ENCODE measurements around the gene B9D2. TPM values are rescaled to one million over a fixed set of nuclear protein-coding genes. Genes with fewer than 3 reads are reported as not detected.

B9D2 gene
- total and polyA plus RNA-seq, 5 donors, result 3.3 to 5.1 (median 3.6) TPM

DNA sequence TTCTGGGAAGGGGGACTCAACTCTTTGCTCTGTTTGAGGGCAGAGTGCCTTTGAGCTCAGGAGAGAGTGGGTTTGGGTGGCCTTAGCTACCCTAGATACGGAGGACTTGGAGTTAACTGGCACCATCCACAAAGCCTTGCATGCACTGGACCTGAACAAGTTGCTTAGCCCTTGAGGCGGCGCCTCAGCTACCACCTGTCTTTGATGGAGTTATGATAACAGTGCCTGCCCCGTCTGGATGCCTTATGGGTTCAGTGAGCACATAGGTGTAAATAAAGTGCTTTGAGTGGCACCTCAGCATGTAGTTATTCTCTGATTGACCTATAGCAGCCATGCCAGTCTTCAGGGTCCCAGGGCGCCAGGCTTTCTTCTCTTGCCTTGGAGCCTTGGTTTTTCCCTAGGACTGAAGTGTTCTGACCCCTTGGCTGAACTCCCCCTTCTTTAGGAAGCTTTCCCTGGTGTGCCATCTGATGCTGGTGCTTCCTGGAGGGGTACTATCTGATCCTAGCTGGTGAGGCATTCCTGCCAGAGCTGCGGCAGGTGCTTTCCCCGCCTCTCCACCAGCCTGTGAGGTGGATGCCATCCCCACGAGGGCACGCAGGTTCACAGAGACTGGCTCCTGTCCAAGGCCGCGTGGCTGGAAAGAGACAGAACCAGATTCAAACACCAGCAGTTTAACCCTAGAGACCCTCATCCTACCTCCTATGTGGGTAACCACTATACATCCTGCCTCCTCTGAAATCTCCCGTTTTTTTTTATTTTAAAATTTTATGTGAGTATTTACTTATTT is 39.4 kb upstream of the B9D2 start:
- H3K4me1 ChIP-seq (ENCODE audit: control insufficient read depth, insufficient read depth, low read length), result peaks cover 8% of the 10 kb centered on the region
- intact Hi-C loops (cut with DNase I), result no loop called here

DNA sequence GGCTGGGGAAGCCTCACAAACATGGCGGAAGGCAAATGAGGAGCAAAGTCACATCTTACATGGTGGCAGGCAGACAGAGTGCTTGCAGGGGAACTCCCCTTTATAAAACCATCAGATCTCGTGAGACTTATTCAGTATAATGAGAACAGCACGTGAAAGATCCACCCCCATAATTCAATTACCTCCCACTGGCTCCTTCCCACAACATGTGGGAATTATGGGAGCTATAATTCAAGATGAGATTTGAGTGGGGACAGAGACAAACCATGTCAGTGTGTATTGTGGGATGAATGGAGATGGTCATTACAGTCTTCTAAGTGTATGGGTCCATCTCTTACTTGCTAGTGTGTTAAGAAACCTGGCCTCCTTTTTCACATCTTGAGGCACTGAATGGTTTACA is 38.1 kb upstream of the B9D2 start:
- intact Hi-C loops (cut with DNase I), result no loop called here
- peaks cover 6% of the 10 kb centered on the region for H3K4me1 ChIP-seq (ENCODE audit: control insufficient read depth, insufficient read depth, low read length)
- ATAC-seq, result no peak
- 68% methylated on average over 3 of the region's 3 CpGs for WGBS
- H3K4me3 ChIP-seq (ENCODE audit: low read length), result no peak overlapping the region
- no peaks in the 10 kb centered on the region for H3K9me3 ChIP-seq (ENCODE audit: control insufficient read depth, low read length)
- no peak for DNase-seq
- H3K27ac ChIP-seq (ENCODE audit: low read length), result no peak overlapping the region
- no peaks in the 10 kb centered on the region for H3K27me3 ChIP-seq (ENCODE audit: control insufficient read depth, insufficient read depth)

More for the DNA sequence above, 39.4 kb upstream of the B9D2 start:
- no peaks in the 10 kb centered on the region for H3K27me3 ChIP-seq (ENCODE audit: control insufficient read depth, insufficient read depth)
- peak overlapping the region; percentile 22 for H3K27ac ChIP-seq (ENCODE audit: low read length)
- no peak for DNase-seq
- no peaks in the 10 kb centered on the region for H3K9me3 ChIP-seq (ENCODE audit: control insufficient read depth, low read length)
- no peak for ATAC-seq
- no peak overlapping the region for H3K4me3 ChIP-seq (ENCODE audit: low read length)
- 61% methylated on average over 12 of the region's 12 CpGs for WGBS

DNA sequence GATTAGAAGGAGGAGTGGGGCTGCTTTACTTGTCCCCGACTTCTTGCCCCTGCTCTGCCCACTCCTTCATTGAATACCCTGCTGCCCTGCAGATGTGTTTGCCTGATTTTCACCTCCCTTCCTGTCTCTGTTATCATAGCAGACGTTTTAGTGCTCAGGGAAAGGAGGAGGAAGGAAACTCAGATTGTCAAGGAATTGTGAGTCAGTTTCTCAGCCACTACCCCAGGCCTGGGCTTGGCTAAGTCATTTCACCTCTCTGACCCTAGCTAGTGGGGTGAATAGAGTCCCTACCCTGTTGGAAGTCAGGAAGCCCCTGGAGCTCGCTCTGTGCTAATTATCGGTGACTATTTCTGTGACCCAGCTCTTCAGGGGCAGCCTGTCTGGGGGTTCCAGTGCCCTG is 37.5 kb upstream of the B9D2 start:
- peak in 1 of 2 donors; percentile 54 for ATAC-seq
- H3K27ac ChIP-seq (ENCODE audit: low read length), result peak overlapping the region; percentile 28
- no peak overlapping the region for H3K4me3 ChIP-seq (ENCODE audit: low read length)
- H3K4me1 ChIP-seq (ENCODE audit: control insufficient read depth, insufficient read depth, low read length), result peaks cover 6% of the 10 kb centered on the region
- no peaks in the 10 kb centered on the region for H3K27me3 ChIP-seq (ENCODE audit: control insufficient read depth, insufficient read depth)
- intact Hi-C loops (cut with DNase I), result no loop called here
- no peak for DNase-seq
- H3K9me3 ChIP-seq (ENCODE audit: control insufficient read depth, low read length), result no peaks in the 10 kb centered on the region
- WGBS, result 52% methylated on average over 4 of the region's 4 CpGs

DNA sequence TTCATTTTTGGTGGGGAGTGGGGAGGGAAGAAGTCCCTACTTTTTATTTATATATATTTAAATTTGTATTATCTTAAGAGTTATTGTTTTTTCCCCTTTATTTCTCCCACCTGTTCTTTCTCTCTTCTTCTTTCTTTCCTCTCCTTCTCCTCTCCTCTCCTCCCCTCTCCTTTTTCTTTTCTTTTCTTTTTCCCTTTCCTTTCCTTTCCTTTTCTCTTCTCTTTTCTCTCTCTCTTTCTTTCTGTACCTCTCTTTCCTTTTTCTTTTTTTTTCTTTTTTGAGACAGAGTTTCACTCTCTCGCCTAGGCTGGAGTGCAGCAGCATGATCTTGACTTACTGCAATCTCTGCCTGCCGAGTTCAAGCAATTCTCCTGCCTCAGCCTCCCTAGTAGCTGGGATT is 35.6 kb upstream of the B9D2 start:
- WGBS, result 92% methylated on average over 2 of the region's 2 CpGs
- intact Hi-C loops (cut with DNase I), result no loop called here
- Histone ChIP-seq H3K4me1 (ENCODE audit: control insufficient read depth, insufficient read depth, low read length) (peaks cover 6% of the 10 kb centered on the region), H3K4me3 (ENCODE audit: low read length) (no peak overlapping the region), H3K27me3 (ENCODE audit: control insufficient read depth, insufficient read depth) (no peaks in the 10 kb centered on the region), H3K9me3 (ENCODE audit: control insufficient read depth, low read length) (no peaks in the 10 kb centered on the region), H3K27ac (ENCODE audit: low read length) (no peak overlapping the region)
- ATAC-seq (no peak), DNase-seq (no peak)

DNA sequence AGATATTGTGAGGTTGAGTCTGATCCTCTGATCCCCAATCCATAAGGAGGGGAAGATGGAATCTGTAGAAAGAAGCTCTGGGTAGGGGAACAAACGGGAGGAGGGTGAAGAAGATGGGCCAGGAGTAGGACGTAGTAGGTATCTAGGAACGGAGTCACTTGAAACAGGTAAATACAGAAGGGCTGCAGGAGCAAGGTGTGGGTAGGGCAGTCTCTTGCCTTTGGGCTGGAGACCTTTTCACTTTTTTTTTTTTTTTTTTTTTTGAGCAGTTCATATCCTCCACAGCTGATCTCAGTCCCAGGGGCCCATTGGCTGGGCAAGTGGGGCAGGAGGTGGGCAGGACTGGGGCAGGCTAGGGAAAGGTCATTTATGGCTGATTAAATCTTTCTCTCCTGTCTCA is 35.1 kb upstream of the B9D2 start:
- H3K4me3 ChIP-seq (ENCODE audit: low read length), result no peak overlapping the region
- WGBS, result 89% methylated on average over 3 of the region's 3 CpGs
- intact Hi-C loops (cut with DNase I), result no loop called here
- no peak for DNase-seq
- H3K9me3 ChIP-seq (ENCODE audit: control insufficient read depth, low read length), result no peaks in the 10 kb centered on the region
- peaks cover 6% of the 10 kb centered on the region for H3K4me1 ChIP-seq (ENCODE audit: control insufficient read depth, insufficient read depth, low read length)
- H3K27me3 ChIP-seq (ENCODE audit: control insufficient read depth, insufficient read depth), result no peaks in the 10 kb centered on the region
- H3K27ac ChIP-seq (ENCODE audit: low read length), result no peak overlapping the region
- no peak for ATAC-seq

DNA sequence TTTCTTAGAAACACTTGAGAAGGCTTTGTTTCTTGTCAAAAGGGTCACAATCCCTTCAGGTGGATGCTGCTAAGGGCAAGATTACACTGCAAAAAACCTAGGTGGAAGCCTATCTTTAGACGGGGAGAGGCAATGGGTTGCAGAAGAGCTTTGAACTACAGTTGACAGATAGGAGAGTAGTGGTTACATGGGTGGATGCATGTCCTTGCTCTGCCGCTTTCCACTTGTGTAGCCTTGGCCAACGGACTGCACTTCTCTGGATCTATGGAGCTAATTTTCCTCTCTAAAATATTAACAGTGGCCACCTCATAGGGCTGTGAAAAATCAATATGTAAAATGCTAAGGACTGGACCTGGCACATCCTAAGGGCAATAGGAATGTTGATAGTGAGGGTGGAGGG is 34.6 kb upstream of the B9D2 start:
- peak overlapping the region; percentile 98 for H3K4me3 ChIP-seq (ENCODE audit: low read length)
- WGBS, result 48% methylated on average over 3 of the region's 3 CpGs
- intact Hi-C loops (cut with DNase I), result no loop called here
- no peaks in the 10 kb centered on the region for H3K27me3 ChIP-seq (ENCODE audit: control insufficient read depth, insufficient read depth)
- H3K27ac ChIP-seq (ENCODE audit: low read length), result no peak overlapping the region
- H3K4me1 ChIP-seq (ENCODE audit: control insufficient read depth, insufficient read depth, low read length), result peaks cover 6% of the 10 kb centered on the region
- DNase-seq (no peak), ATAC-seq (no peak)
- no peaks in the 10 kb centered on the region for H3K9me3 ChIP-seq (ENCODE audit: control insufficient read depth, low read length)

DNA sequence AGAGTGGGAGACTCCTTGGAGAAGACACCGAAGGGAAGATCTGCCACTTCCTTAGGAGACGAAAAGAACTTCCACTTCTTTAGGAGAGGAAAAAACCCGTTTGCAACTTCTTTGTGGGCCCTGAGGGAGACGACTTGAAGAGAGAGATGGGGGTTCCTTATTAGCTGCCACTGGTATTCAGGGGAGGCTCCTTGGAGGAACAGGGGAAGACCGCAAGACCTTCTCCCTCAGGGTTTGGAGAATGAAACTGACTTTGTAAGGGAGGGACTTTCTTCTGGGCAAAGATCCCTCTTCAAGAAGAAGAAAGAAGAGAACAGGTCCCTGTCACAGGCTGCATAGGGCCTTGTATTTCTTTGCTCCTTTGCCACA is 34.1 kb upstream of the B9D2 start:
- under 1% methylated on average over 5 of the region's 5 CpGs for WGBS
- Histone ChIP-seq H3K27ac (ENCODE audit: low read length) (peak overlapping the region; percentile 89), H3K4me1 (ENCODE audit: control insufficient read depth, insufficient read depth, low read length) (peaks cover 6% of the 10 kb centered on the region), H3K9me3 (ENCODE audit: control insufficient read depth, low read length) (no peaks in the 10 kb centered on the region), H3K4me3 (ENCODE audit: low read length) (peak overlapping the region; percentile 98), H3K27me3 (ENCODE audit: control insufficient read depth, insufficient read depth) (no peaks in the 10 kb centered on the region)
- intact Hi-C loops (cut with DNase I), result no loop called here
- ATAC-seq (no peak), DNase-seq (no peak)

DNA sequence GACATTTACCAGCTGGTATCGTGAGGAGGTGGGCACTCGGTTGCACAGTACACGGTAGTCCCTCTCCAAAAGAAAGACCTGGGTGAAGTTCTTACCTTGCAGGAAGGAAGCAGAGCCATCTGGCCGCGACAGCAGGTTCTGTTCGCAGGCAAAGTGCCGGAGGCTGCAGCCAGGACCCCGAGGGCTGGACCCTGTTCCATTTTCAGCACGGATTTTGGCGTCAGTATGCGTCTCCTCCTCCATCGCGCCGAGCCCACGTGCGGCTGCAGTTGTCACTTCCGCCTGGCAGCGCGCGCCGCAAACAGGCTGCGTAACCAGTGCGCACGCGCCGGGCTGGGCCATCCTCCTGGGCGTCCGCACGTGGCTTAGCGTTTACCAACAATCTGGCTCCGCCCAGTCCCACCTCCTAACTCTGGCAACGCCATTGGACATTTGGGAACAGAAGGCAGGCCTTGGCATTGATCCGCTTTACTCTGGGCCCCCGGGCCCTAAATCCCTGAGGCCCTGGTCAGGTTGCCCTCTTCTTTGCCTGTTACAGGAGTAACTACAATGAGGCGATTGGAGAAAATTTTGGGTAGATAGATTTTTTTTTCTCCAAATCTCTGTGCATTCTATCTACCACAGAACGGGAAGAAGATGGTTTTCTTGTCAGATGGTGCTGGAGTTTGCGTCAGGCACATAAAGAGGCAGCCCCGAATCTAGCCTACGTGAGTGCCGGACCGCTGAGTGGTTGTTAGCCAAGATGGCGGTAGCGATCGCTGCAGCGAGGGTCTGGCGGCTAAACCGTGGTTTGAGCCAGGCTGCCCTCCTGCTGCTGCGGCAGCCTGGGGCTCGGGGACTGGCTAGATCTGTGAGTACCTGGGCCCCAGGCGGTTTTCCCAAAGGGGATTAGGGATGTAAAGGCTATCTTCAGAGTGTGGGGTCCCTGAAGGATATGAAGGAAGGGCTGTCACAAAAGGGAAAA is 33.4 kb upstream of the B9D2 start, which contains the start of the genes BCKDHA and EXOSC5:
TSS of gene BCKDHA (plus strand) at position 733 of the 964 bp plus-strand sequence. CDS start at position 743, 10 bp downstream.
TSS of gene EXOSC5 (minus strand) at position 274 of the 964 bp plus-strand sequence. CDS start at position 243, 31 bp downstream.
- WGBS, result under 1% methylated on average over 50 of the region's 50 CpGs
- Histone ChIP-seq H3K27ac (ENCODE audit: low read length) (peak within 1 kb of the TSS; percentile 89), H3K9me3 (ENCODE audit: control insufficient read depth, low read length) (no peaks in the 10 kb centered on the region), H3K4me1 (ENCODE audit: control insufficient read depth, insufficient read depth, low read length) (peaks cover 6% of the 10 kb centered on the region), H3K27me3 (ENCODE audit: control insufficient read depth, insufficient read depth) (no peaks in the 10 kb centered on the region), H3K4me3 (ENCODE audit: low read length) (peak within 1 kb of the TSS; percentile 98)
- ATAC-seq (peak; percentile 97 to 98), DNase-seq (peak; percentile 99 to 100 (median 99))
- intact Hi-C loops (cut with DNase I), result no loop called here

DNA sequence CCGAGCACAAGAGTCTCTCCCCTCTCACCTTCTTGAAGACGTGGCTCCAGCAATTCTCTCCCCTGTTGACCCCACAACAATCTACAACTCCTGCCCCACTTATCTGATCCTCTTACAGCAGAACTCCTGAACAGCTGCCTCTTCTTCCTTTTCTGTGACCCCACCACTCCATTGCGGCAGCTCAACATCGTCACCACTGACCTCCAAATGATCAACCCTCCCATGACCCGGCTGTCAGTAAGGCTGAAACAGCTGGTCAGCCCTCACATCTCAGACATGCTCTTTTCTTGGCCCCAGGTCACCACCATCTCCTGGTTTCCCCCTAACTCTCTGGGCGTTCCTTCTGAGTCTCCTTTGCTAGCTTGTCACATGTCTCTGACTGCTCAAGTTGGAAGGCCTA is 31.4 kb upstream of the B9D2 start:
- ATAC-seq (no peak), DNase-seq (no peak)
- Histone ChIP-seq H3K27me3 (ENCODE audit: control insufficient read depth, insufficient read depth) (no peaks in the 10 kb centered on the region), H3K4me3 (ENCODE audit: low read length) (no peak overlapping the region), H3K4me1 (ENCODE audit: control insufficient read depth, insufficient read depth, low read length) (peaks cover 6% of the 10 kb centered on the region), H3K9me3 (ENCODE audit: control insufficient read depth, low read length) (no peaks in the 10 kb centered on the region), H3K27ac (ENCODE audit: low read length) (no peak overlapping the region)
- 73% methylated on average over 6 of the region's 6 CpGs for WGBS
- intact Hi-C loops (cut with DNase I), result no loop called here

DNA sequence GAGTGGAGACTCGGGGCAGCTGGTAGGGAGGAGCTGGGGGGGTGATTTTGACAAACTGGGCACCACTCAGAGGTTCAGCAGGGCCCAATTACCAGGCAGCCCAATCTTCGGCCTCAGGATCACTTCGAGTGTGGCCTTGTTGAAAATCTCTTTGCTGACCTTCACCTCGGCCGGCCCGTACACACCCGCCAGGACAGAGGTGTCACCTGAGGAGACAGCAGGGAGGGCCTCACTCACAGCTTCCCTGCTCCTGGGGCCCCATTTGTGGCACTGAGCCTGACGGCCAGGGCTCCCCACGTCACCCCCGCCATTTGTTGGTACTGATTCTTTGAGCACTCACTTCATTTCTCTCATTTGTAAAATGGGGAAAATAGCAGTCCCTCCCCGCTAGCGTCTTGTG is 28.8 kb upstream of the B9D2 start:
- DNase-seq, result no peak
- Histone ChIP-seq H3K4me1 (ENCODE audit: control insufficient read depth, insufficient read depth, low read length) (no peaks in the 10 kb centered on the region), H3K27me3 (ENCODE audit: control insufficient read depth, insufficient read depth) (no peaks in the 10 kb centered on the region), H3K9me3 (ENCODE audit: control insufficient read depth, low read length) (no peaks in the 10 kb centered on the region), H3K4me3 (ENCODE audit: low read length) (no peak overlapping the region), H3K27ac (ENCODE audit: low read length) (no peak overlapping the region)
- intact Hi-C loops (cut with DNase I), result no loop called here
- ATAC-seq, result no peak
- WGBS, result 79% methylated on average over 12 of the region's 12 CpGs

DNA sequence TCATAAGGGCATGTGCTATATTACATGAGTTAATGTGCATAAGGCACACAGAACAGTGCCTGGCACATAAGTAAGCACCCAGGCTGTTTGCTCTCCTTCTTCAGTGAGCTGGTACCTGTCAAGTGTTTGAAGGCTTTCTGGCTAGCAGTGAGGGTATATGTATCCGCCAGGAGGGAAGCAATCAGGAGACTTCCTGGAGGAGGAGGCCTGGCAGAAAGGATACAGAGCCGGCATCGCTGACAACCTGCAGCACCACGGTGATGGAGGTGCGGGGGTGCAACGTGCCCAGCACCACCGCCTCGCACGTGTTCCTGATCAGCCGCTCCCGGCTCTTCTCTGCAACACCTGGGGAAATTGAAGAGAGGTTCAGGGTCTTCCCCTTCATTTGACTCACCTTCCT is 27.7 kb upstream of the B9D2 start:
- H3K4me1 ChIP-seq (ENCODE audit: control insufficient read depth, insufficient read depth, low read length), result no peaks in the 10 kb centered on the region
- WGBS, result 90% methylated on average over 11 of the region's 11 CpGs

More for the DNA sequence above, 27.7 kb upstream of the B9D2 start:
- Histone ChIP-seq H3K27me3 (ENCODE audit: control insufficient read depth, insufficient read depth) (no peaks in the 10 kb centered on the region), H3K27ac (ENCODE audit: low read length) (no peak overlapping the region), H3K4me3 (ENCODE audit: low read length) (no peak overlapping the region), H3K9me3 (ENCODE audit: control insufficient read depth, low read length) (no peaks in the 10 kb centered on the region)
- intact Hi-C loops (cut with DNase I), result no loop called here
- no peak for DNase-seq
- no peak for ATAC-seq
